ENCODE results near the gene EPB41L3. TPM values are rescaled to one million over a fixed set of nuclear protein-coding genes. Genes with fewer than 3 reads are reported as not detected.

The EPB41L3 gene
- polyA plus RNA-seq, 6 donors from 2014 or later = 0.17 to 0.45 (median 0.21) TPM; not detected in 3

DNA sequence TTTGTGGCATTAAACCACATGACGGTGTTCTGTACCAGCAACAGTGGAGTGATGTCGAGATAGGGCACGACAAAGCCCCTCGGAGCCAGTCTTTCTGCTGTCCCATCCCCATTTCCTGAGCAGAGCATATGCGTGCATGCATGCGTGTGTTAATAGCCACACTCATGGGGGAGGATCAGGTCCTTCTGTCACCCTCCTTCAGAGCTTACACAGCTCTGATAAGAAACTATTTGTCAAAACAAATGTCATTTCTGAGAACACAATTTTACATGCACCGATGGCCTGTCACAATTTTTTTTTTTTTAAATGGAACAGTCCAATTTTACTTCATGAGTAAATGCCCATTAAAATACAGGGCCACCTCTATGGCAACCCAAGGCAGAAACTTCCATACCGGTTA, 152.4 kb downstream of the EPB41L3 start:
- no peaks in the 10 kb centered on the region for H3K36me3 Mint-ChIP-seq

DNA sequence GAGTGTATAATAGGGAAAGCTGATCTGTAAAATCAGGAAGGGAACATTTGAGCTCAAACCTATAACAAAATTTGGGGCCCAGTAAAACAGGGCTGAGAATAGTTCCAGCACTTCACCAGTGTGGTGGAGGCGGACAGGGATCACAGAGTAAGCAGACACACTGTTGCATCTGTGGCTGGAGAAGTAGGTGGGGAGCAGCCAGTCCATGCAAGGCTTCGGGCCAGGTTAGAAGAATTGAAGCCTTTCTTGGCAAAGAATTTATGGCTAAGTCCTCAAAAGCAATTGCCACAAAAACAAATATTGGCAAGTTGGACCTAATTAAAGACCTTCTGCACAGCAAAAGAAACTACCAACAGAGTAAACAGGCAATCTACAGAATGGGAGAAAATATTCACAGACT, 154.4 kb downstream of the EPB41L3 start:
- peaks cover 0 to 2% (median 0%) of the 10 kb centered on the region in 7 donors for H3K9me3 Mint-ChIP-seq
- no peaks in the 10 kb centered on the region for H3K36me3 Mint-ChIP-seq
- peaks cover 6 to 9% (median 9%) of the 10 kb centered on the region in 3 donors for H3K27me3 Mint-ChIP-seq
- H3K4me3 Mint-ChIP-seq = no peak overlapping the region
- ATAC-seq (ENCODE audit: low read depth in 2 of 2) (no peak), DNase-seq (no peak)
- H3K27ac Mint-ChIP-seq = no peak overlapping the region
- H3K4me1 Mint-ChIP-seq = no peaks in the 10 kb centered on the region

More for the DNA sequence above, 152.4 kb downstream of the EPB41L3 start:
- Mint-ChIP-seq H3K4me1 (no peaks in the 10 kb centered on the region), H3K9me3 (peaks cover 0 to 2% (median 0%) of the 10 kb centered on the region in 7 donors), H3K27ac (no peak overlapping the region), H3K27me3 (peaks cover 9 to 19% (median 10%) of the 10 kb centered on the region in 3 donors), H3K4me3 (no peak overlapping the region)
- no peak for ATAC-seq (ENCODE audit: low read depth in 2 of 2)
- DNase-seq = no peak

DNA sequence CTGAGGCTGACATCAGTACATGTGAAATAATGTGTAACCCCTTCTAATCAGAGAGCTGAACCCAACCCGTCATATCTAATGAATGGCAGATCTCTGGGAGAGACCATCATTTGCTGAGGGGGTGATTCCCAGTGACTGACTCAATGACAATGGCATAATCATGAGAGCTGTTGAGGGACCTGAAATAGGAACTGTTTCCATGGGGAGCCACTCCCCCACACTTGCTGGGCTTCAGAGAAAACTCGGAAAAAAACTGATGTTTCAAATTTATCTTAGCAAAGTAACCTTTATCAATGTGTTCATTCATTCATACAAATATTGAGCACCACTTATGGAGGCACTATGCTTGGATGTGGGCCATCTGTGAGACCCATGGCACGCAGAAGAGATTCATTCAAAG, 154.9 kb downstream of the EPB41L3 start:
- Mint-ChIP-seq H3K36me3 (no peaks in the 10 kb centered on the region), H3K9me3 (peaks cover 0 to 2% (median 0%) of the 10 kb centered on the region in 7 donors), H3K27ac (no peak overlapping the region), H3K4me1 (no peaks in the 10 kb centered on the region), H3K27me3 (peaks cover 6 to 9% (median 7%) of the 10 kb centered on the region in 3 donors), H3K4me3 (no peak overlapping the region)
- ATAC-seq (ENCODE audit: low read depth in 2 of 2) (no peak), DNase-seq (no peak)

DNA sequence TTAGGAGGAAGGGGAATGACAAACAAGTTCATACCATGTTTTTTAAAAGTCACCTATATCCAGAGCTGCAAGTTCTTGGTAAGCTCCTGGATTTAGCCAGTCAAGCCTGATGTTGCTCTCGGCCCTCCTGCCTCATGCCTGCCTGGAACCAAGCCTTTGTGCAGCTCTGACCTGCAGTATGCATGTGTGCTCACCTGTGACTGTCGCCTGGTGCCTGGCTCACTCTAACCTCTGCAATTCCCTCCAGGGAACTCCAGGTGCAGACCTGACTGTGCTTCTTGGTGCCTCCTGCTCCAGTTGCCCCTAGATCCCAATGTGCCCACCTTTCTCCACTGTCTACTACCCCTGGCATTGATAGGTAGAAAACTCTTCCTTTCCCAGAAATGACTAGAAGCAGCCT, 163.2 kb downstream of the EPB41L3 start:
- H3K9me3 Mint-ChIP-seq = no peaks in the 10 kb centered on the region
- no peaks in the 10 kb centered on the region for H3K36me3 Mint-ChIP-seq
- ATAC-seq (ENCODE audit: low read depth in 2 of 2) (no peak), DNase-seq (no peak)
- H3K4me1 Mint-ChIP-seq = no peaks in the 10 kb centered on the region
- no peak overlapping the region for H3K27ac Mint-ChIP-seq
- no peak overlapping the region for H3K4me3 Mint-ChIP-seq
- H3K27me3 Mint-ChIP-seq = peaks cover 0 to 17% (median 9%) of the 10 kb centered on the region in 3 donors

DNA sequence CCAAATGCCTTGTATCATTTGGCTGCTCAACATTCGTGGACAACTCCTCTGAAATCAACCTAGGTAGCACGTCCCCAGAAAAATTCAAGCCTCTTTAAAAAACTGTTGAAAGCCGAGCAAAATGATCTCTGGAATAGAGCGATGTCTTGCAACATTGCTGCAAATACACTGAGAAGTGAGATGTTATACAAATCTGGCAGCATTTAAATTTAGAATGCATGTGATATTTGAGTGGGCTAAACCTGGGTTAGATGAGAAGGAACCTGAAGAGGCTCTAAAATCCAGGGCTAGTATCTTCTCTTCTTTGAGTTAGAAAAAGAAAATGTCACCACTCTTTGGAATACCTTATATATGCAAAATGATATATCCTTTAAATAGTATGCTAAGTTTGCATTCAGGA, 166.8 kb downstream of the EPB41L3 start:
- DNase-seq = no peak
- Mint-ChIP-seq H3K4me1 (no peaks in the 10 kb centered on the region), H3K27me3 (peaks cover 0 to 25% (median 17%) of the 10 kb centered on the region in 3 donors), H3K9me3 (no peaks in the 10 kb centered on the region), H3K4me3 (no peak overlapping the region), H3K36me3 (no peaks in the 10 kb centered on the region), H3K27ac (no peak overlapping the region)
- no peak for ATAC-seq (ENCODE audit: low read depth in 2 of 2)

DNA sequence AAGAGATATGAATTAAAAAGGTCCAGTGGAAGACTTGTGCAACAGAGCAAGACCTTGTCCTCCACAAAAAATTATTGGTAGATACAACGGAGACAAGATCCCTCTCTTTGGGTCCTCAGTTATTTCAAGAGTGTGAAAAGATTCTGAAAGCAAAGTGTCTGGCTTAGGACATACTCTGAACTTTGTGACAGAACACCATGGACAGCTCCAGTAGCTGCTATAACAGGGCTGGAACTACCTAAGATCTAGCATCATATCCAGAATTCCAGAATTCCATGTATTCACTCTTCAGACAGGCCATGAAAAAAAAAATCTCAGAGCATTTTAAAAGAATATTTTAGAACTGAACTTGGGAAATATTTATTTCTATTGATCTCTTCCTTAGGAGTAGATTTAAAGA, 173.5 kb downstream of the EPB41L3 start:
- H3K9me3 Mint-ChIP-seq = no peaks in the 10 kb centered on the region
- no peak overlapping the region for H3K4me3 Mint-ChIP-seq
- DNase-seq (no peak), ATAC-seq (ENCODE audit: low read depth in 2 of 2) (no peak)
- H3K27me3 Mint-ChIP-seq = peaks cover 13 to 30% (median 19%) of the 10 kb centered on the region in 3 donors
- H3K4me1 Mint-ChIP-seq = no peaks in the 10 kb centered on the region
- H3K36me3 Mint-ChIP-seq = no peaks in the 10 kb centered on the region
- H3K27ac Mint-ChIP-seq = no peak overlapping the region

DNA sequence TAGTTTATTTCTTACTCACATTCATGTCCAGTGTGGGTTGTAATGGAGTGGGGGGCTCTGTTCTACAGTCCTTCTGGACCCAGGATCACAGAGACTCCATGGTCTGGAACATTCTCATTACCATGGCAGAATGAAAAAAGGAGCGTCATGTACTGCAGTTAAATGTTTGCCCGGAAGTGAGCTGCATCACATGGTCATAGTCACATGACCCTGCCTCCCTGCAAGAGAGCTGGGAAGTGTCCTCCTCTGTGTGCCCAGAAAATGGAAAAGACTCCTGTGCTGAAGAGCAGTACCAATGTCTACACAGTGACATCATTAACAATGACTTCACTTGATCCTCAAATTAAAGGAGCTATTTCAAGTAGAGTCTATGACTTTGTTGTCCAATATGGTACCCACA, 174.3 kb downstream of the EPB41L3 start:
- Mint-ChIP-seq H3K27ac (no peak overlapping the region), H3K4me3 (no peak overlapping the region), H3K9me3 (no peaks in the 10 kb centered on the region), H3K27me3 (peaks cover 13 to 37% (median 24%) of the 10 kb centered on the region in 3 donors), H3K36me3 (no peaks in the 10 kb centered on the region), H3K4me1 (no peaks in the 10 kb centered on the region)
- ATAC-seq (ENCODE audit: low read depth in 2 of 2) = no peak
- no peak for DNase-seq

DNA sequence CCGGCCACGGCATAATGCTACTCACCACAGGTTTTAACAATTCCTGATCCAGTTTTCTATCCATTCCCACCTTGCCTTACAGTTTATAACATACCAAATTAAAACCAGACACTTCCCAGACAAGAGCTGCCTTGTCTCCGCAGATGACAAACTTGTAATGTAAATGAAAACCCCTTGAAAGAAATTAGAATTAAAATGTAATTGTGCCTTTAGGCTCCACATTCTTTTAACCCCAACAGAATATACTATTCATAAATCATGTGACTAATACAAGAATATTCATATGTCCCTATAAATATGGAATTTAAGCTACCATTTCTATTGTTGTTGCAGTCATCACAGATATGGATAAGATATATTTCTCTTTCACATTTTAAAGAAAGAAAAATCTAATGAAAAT, 178.4 kb downstream of the EPB41L3 start:
- ATAC-seq (ENCODE audit: low read depth in 2 of 2) (no peak), DNase-seq (no peak)
- Mint-ChIP-seq H3K4me3 (no peak overlapping the region), H3K9me3 (peaks cover 0 to 3% (median 0%) of the 10 kb centered on the region in 7 donors), H3K27me3 (peaks cover 9 to 24% (median 24%) of the 10 kb centered on the region in 3 donors), H3K27ac (no peak overlapping the region), H3K4me1 (no peaks in the 10 kb centered on the region), H3K36me3 (no peaks in the 10 kb centered on the region)

DNA sequence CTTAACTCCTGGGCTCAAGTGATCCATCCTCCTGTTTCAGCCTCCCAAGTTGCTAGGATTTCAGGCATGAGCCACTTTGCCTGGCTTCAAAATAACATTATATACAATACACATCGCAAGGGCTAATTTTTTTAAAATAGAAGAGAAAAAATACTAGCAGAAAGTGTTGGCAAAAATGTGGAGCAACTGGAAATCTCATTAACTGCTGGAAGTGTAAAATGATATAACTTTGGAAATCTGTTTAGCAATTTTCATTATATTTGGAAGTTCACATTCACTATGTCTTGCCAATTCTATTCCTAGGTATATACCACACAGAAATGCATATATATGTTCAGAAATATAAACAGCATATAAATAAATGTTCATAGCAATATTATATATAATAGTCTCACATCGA, 193.2 kb downstream of the EPB41L3 start:
- DNase-seq = no peak
- Mint-ChIP-seq H3K4me3 (no peak overlapping the region), H3K27me3 (peaks cover 5 to 16% (median 6%) of the 10 kb centered on the region in 3 donors), H3K36me3 (peaks cover 0 to 7% of the 10 kb centered on the region in 2 donors), H3K9me3 (peaks cover 8 to 43% (median 21%) of the 10 kb centered on the region in 7 donors), H3K27ac (no peak overlapping the region), H3K4me1 (no peaks in the 10 kb centered on the region)
- ATAC-seq (ENCODE audit: low read depth in 2 of 2) = no peak

Other genes starting within 250 kb of the EPB41L3 start
- 10 to 100 TPM in 5 of 6 donors, 1 to 10 TPM in 1; 9.8 to 21.0 (median 15.8) TPM for gene ZBTB14, start 248.3 kb downstream of the EPB41L3 start, polyA plus RNA-seq (ENCODE audit: low read depth in 6 of 6)

Data from naive B cell (primary cell).